PC-3 (cell line): ENCODE data around the gene GAS2. TPM values are rescaled to one million over a fixed set of nuclear protein-coding genes. Genes with fewer than 3 reads are reported as not detected.

Experiments
- ATAC-seq: fragments of 200-7000 bp; cut with Tn5 transposase; 2 replicates; pipeline ENCODE4 v1.9.1; 2020; ENCODE audit warnings: mild to moderate bottlenecking, moderate library complexity
- BruUV-seq: library from RNA; stranded (reverse); fragments of 400-500 nt; replicated peaks from 2 replicates; lab custom pipeline; 2021; lab: Mats Ljungman, UMichigan
- CTCF ChIA-PET: fragments of 300-600 bp; sonication (Branson Sonifier 250); formaldehyde crosslinking; loops from one replicate; lab custom pipeline; 2022; ENCODE audit warnings: antibody characterized with exemption; lab: Charles Lee
- POLR2A ChIA-PET: fragments of 300-600 bp; sonication (Branson Sonifier 250); formaldehyde crosslinking; loops from one replicate; lab custom pipeline; 2022; ENCODE audit warnings: antibody characterized with exemption; ENCODE audit not compliant: unreplicated experiment; lab: Charles Lee
- DNase-seq: peaks from one replicate; pipeline ENCODE4 v3.0.0-alpha.2; 2015
- H2AFZ ChIP-seq: fragments of 300-600 bp; sonication (generic); 2 replicates; pipeline ENCODE4 v1.6.0; 2016; ENCODE audit warnings: antibody characterized with exemption, low read length
- H3F3A ChIP-seq: fragments of 300-600 bp; sonication (generic); one replicate; pipeline ENCODE4 v1.6.0; 2017; ENCODE audit warnings: antibody characterized with exemption, low read length, control low read depth, mild to moderate bottlenecking; ENCODE audit not compliant: unreplicated experiment
- H3K27ac ChIP-seq: fragments of 300-600 bp; sonication (generic); 2 replicates; pipeline ENCODE4 v1.5.1; 2016; ENCODE audit warnings: mild to moderate bottlenecking, low read length
- H3K27me3 ChIP-seq: fragments of 300-600 bp; sonication (generic); 2 replicates; pipeline ENCODE4 v1.6.1; 2016; ENCODE audit warnings: low read length, mixed read lengths
- H3K36me3 ChIP-seq: fragments of 300-600 bp; sonication (generic); 2 replicates; pipeline ENCODE4 v1.6.1; 2016; ENCODE audit warnings: low read depth, mixed run types, low read length, mixed read lengths
- H3K4me1 ChIP-seq: fragments of 300-600 bp; sonication (generic); 2 replicates; pipeline ENCODE4 v1.5.1; 2016; ENCODE audit warnings: low read length; ENCODE audit not compliant: insufficient read depth
- H3K4me2 ChIP-seq: fragments of 300-600 bp; sonication (generic); 2 replicates; pipeline ENCODE4 v1.6.0; 2016; ENCODE audit warnings: low read length
- H3K4me3 ChIP-seq: fragments of 300-600 bp; sonication (generic); 2 replicates; pipeline ENCODE4 v1.5.1; 2016; ENCODE audit warnings: mild to moderate bottlenecking, low read length, mixed read lengths
- H3K79me2 ChIP-seq: fragments of 300-600 bp; sonication (generic); 2 replicates; pipeline ENCODE4 v1.6.1; 2017; ENCODE audit warnings: low read length, mixed read lengths
- H3K9ac ChIP-seq: fragments of 300-600 bp; sonication (generic); 2 replicates; pipeline ENCODE4 v1.6.0; 2016; ENCODE audit warnings: mild to moderate bottlenecking, low read length
- H3K9me2 ChIP-seq: fragments of 300-600 bp; sonication (generic); replicated peaks from 2 replicates; pipeline ENCODE4 v1.6.1; 2016; ENCODE audit warnings: mixed run types, low read length, mixed read lengths
- H3K9me3 ChIP-seq: fragments of 300-600 bp; sonication (generic); 2 replicates; pipeline ENCODE4 v1.6.1; 2016; ENCODE audit warnings: low read length, mixed read lengths
- H4K20me1 ChIP-seq: fragments of 300-600 bp; sonication (generic); 2 replicates; pipeline ENCODE4 v1.6.1; 2016; ENCODE audit warnings: low read length, mixed read lengths
- CTCF ChIP-seq: fragments of 300-600 bp; sonication (generic); conservative IDR thresholded peaks from 2 replicates; pipeline ENCODE4 v1.5.1; 2017; ENCODE audit warnings: antibody characterized with exemption, low read depth, mild to moderate bottlenecking, low read length
- EZH2 ChIP-seq: fragments of 300-600 bp; sonication (generic); IDR thresholded peaks from one replicate; pipeline ENCODE4 v1.6.1; 2017; ENCODE audit warnings: antibody characterized with exemption, mild to moderate bottlenecking, low read length; ENCODE audit not compliant: unreplicated experiment
- EZH2phosphoT487 ChIP-seq: fragments of 300-600 bp; sonication (generic); IDR thresholded peaks from 2 replicates; pipeline ENCODE4 v1.6.1; 2018; ENCODE audit warnings: mild to moderate bottlenecking, antibody characterized with exemption, low read length, borderline replicate concordance
- intact Hi-C: fragments of 100-400 bp; cut with micrococcal nuclease; formaldehyde crosslinking; loops from 2 replicates; pipeline ENCODE4 v1.9.0; 2023
- total RNA-seq: library from RNA; depleted of rRNA; stranded (reverse); fragments of >200 nt; gene quantifications from 2 replicates; pipeline ENCODE4 v1.2.3, GENCODE V29; 2014

GAS2 gene
- total RNA-seq, 1 experiment from 2014 or later = not detected

GRCh38 chr11:22780952-22781593 is 114.7 kb downstream of the GAS2 start:
- H3K4me3 ChIP-seq = no peak overlapping the region
- no TSS peak for BruUV-seq
- no peaks in the 10 kb centered on the region for H4K20me1 ChIP-seq
- intact Hi-C loops = no loop called here
- ChIA-PET POLR2A (no interaction called here), CTCF (no interaction called here)
- H3K9ac ChIP-seq = no peak overlapping the region
- H3K27me3 ChIP-seq = peaks cover 18% of the 10 kb centered on the region
- DNase-seq (no peak), ATAC-seq (no peak)
- H3K4me2 ChIP-seq = no peak overlapping the region
- no peak overlapping the region for H3K27ac ChIP-seq
- no peak overlapping the region for H2AFZ ChIP-seq
- H3K36me3 ChIP-seq = no peaks in the 10 kb centered on the region
- H3K4me1 ChIP-seq = no peaks in the 10 kb centered on the region
- TF ChIP-seq EZH2phosphoT487 (no peak), EZH2 (no peak), CTCF (no peak)
- no peaks in the 10 kb centered on the region for H3F3A ChIP-seq
- H3K79me2 ChIP-seq = no peaks in the 10 kb centered on the region
- H3K9me3 ChIP-seq = no peaks in the 10 kb centered on the region
- no peaks in the 10 kb centered on the region for H3K9me2 ChIP-seq

GRCh38 chr11:22785251-22785650 is 118.8 kb downstream of the GAS2 start:
- POLR2A ChIA-PET = no interaction called here
- intact Hi-C loops = no loop called here
- no peak overlapping the region for H2AFZ ChIP-seq

More at GRCh38 chr11:22785251-22785650, 118.8 kb downstream of the GAS2 start:
- no peaks in the 10 kb centered on the region for H3K9me2 ChIP-seq
- H3F3A ChIP-seq = no peaks in the 10 kb centered on the region
- H4K20me1 ChIP-seq = no peaks in the 10 kb centered on the region
- H3K27me3 ChIP-seq = peaks cover 12% of the 10 kb centered on the region; the same call in 1 of the 2 replicates
- no peak for ATAC-seq
- DNase-seq = peak; percentile 4
- BruUV-seq = no TSS peak
- no peaks in the 10 kb centered on the region for H3K4me1 ChIP-seq
- no peaks in the 10 kb centered on the region for H3K79me2 ChIP-seq
- H3K9me3 ChIP-seq = no peaks in the 10 kb centered on the region
- CTCF ChIA-PET = no interaction called here
- no peaks in the 10 kb centered on the region for H3K36me3 ChIP-seq
- H3K4me2 ChIP-seq = no peak overlapping the region
- no peak overlapping the region for H3K4me3 ChIP-seq
- no peak overlapping the region for H3K9ac ChIP-seq
- H3K27ac ChIP-seq = no peak overlapping the region
- TF ChIP-seq EZH2phosphoT487 (no peak), CTCF (no peak), EZH2 (no peak)
